HepG2 (cell line): ENCODE measurements around the gene CST3. TPM values are rescaled to one million over a fixed set of nuclear protein-coding genes. Genes with fewer than 3 reads are reported as not detected.

Experiments
- ATAC-seq: fragments of 200-7000 bp; cut with Tn5 transposase; 3 replicates; pipeline ENCODE4 v1.9.1; 2020; ENCODE audit warnings: mild to moderate bottlenecking, moderate library complexity
- BruUV-seq: library from RNA; stranded (reverse); fragments of 400-500 nt; replicated peaks from 2 replicates; lab custom pipeline; 2021; lab: Mats Ljungman, UMichigan
- CTCF ChIA-PET: fragments of 300-600 bp; formaldehyde crosslinking; extraction: SDS; loops from one replicate; lab custom pipeline; 2021; ENCODE audit warnings: low total read pairs, inconsistent platforms, low intra/inter-chr PET ratio; lab: Yijun Ruan, JAX
- POLR2A ChIA-PET: fragments of 350-600 bp; sonication (Branson Sonifier 250); formaldehyde crosslinking; loops from one replicate; lab custom pipeline; 2020; ENCODE audit warnings: antibody characterized with exemption, inconsistent platforms; lab: Yijun Ruan, JAX
- DNase-seq: peaks from one replicate; pipeline ENCODE4 v3.0.0-alpha.2; 2015; ENCODE audit warnings: low spot score
- FAIRE-seq: peaks from 3 replicates; lab custom pipeline; 2011; peaks lifted over from hg19 to GRCh38; lab: Jason Lieb, UNC
- H2AFZ ChIP-seq: one replicate; pipeline ENCODE4 v1.6.1; 2011; ENCODE audit warnings: low read length, inconsistent platforms
- H3K27ac ChIP-seq: fragments of 300-600 bp; 3 replicates; pipeline ENCODE4 v1.8.0; 2011; ENCODE audit warnings: mixed run types, mild to moderate bottlenecking, mixed read lengths, low read length, inconsistent platforms; ENCODE audit not compliant: insufficient read depth; ENCODE audit errors: extremely low read length
- H3K27me3 ChIP-seq, 2 experiments: fragments of 200-600 bp in 1 of 2; 2 replicates in 1 of 2; 3 replicates in 1 of 2; pipeline versions ENCODE4 v1.6.0 to v1.8.0; 2011; ENCODE audit warnings: low read length in 2 of 2, mild to moderate bottlenecking in 2 of 2, moderate library complexity in 2 of 2, inconsistent platforms in 1 of 2; ENCODE audit not compliant: insufficient read depth in 2 of 2, control insufficient read depth in 1 of 2
- H3K36me3 ChIP-seq, 2 experiments: fragments of 200-600 bp in 1 of 2; replicated peaks in 1 of 2; 2 replicates in 1 of 2; 3 replicates in 1 of 2; pipeline versions ENCODE4 v1.5.1 to v1.8.0; 2011; ENCODE audit warnings: low read length in 2 of 2, inconsistent platforms in 1 of 2; ENCODE audit not compliant: insufficient read depth in 2 of 2, control insufficient read depth in 1 of 2
- H3K4me1 ChIP-seq: 2 replicates; pipeline ENCODE4 v1.5.1; 2012; ENCODE audit warnings: low read length, inconsistent platforms; ENCODE audit not compliant: insufficient read depth
- H3K4me2 ChIP-seq: 2 replicates; pipeline ENCODE4 v1.6.0; 2011; ENCODE audit warnings: low read depth, low read length, inconsistent platforms
- H3K4me3 ChIP-seq, 3 experiments: fragments of 200-600 bp in 1 of 3; sonication (generic), shearing (Covaris generic) in 1 of 3; replicated peaks in 1 of 3; 2 replicates each; pipeline ENCODE4 v1.5.1; 2011 to 2016; ENCODE audit warnings: low read length in 3 of 3, inconsistent platforms in 2 of 3, low read depth in 2 of 3, mild to moderate bottlenecking in 2 of 3, control low read depth in 1 of 3, mixed read lengths in 1 of 3; ENCODE audit not compliant: insufficient read depth in 1 of 3
- H3K79me2 ChIP-seq: one replicate; pipeline ENCODE4 v1.6.1; 2011; ENCODE audit warnings: low read length, inconsistent platforms; ENCODE audit not compliant: insufficient read depth
- H3K9ac ChIP-seq: 2 replicates; pipeline ENCODE4 v1.6.0; 2011; ENCODE audit warnings: mild to moderate bottlenecking, low read depth, low read length, inconsistent platforms; ENCODE audit not compliant: insufficient read depth
- H3K9me3 ChIP-seq: 2 replicates; pipeline ENCODE4 v1.5.1; 2012; ENCODE audit warnings: mild to moderate bottlenecking, low read length
- H4K20me1 ChIP-seq: 2 replicates; pipeline ENCODE4 v1.6.0; 2011; ENCODE audit warnings: inconsistent platforms, mild to moderate bottlenecking, low read length, moderate library complexity; ENCODE audit not compliant: insufficient read depth
- CREB1 ChIP-seq, 2 experiments: fragments of 450-650 bp in 1 of 2; IDR thresholded peaks; 2 replicates each; pipeline ENCODE4 v1.6.1; 2016 to 2017; ENCODE audit warnings: control low read depth in 1 of 2, mild to moderate bottlenecking in 1 of 2, missing compliant biosample characterization in 1 of 2, missing genetic modification characterization in 1 of 2
- E2F5 ChIP-seq: sonication (generic); formaldehyde crosslinking; conservative IDR thresholded peaks from 2 replicates; pipeline ENCODE4 v1.4.0; 2020; ENCODE audit warnings: missing genetic modification reagents
- EHMT2 ChIP-seq: fragments of 200-600 bp; sonication (generic); IDR thresholded peaks from 2 replicates; pipeline ENCODE4 v1.7.0; 2017; ENCODE audit warnings: antibody characterized with exemption, low read depth, low read length, borderline replicate concordance
- HNRNPK ChIP-seq: fragments of 200-400 bp; formaldehyde crosslinking; IDR thresholded peaks from 2 replicates; pipeline ENCODE4 v1.6.1; 2018; ENCODE audit warnings: low read length, low read depth, moderate library complexity, mild to moderate bottlenecking; ENCODE audit not compliant: poor library complexity, severe bottlenecking
- IKZF5 ChIP-seq: IDR thresholded peaks from 2 replicates; pipeline ENCODE4 v1.6.1; 2018; ENCODE audit warnings: missing genetic modification reagents, mild to moderate bottlenecking, missing compliant biosample characterization
- KAT8 ChIP-seq: IDR thresholded peaks from 2 replicates; pipeline ENCODE4 v1.6.1; 2016; ENCODE audit warnings: missing genetic modification reagents, missing compliant biosample characterization
- MAF1 ChIP-seq: sonication (generic); formaldehyde crosslinking; IDR thresholded peaks from 2 replicates; pipeline ENCODE4 v1.5.0; 2020; ENCODE audit warnings: missing genetic modification reagents, borderline replicate concordance
- MIER2 ChIP-seq: IDR thresholded peaks from 2 replicates; pipeline ENCODE4 v1.6.1; 2016; ENCODE audit warnings: missing biosample characterization, missing genetic modification reagents
- TBX3 ChIP-seq: fragments of 450-650 bp; IDR thresholded peaks from 2 replicates; pipeline ENCODE4 v1.6.1; 2017; ENCODE audit warnings: antibody characterized with exemption, mild to moderate bottlenecking, inconsistent platforms, borderline replicate concordance
- TOE1 ChIP-seq: sonication (generic); formaldehyde crosslinking; IDR thresholded peaks from 2 replicates; pipeline ENCODE4 v1.4.0; 2020; ENCODE audit warnings: mild to moderate bottlenecking, missing genetic modification reagents
- ZBTB46 ChIP-seq: sonication (generic); formaldehyde crosslinking; IDR thresholded peaks from 2 replicates; pipeline ENCODE4 v1.4.0; 2020; ENCODE audit warnings: mild to moderate bottlenecking, missing genetic modification reagents, borderline replicate concordance
- ZFX ChIP-seq: sonication (generic); formaldehyde crosslinking; IDR thresholded peaks from 2 replicates; pipeline ENCODE4 v1.4.0; 2020; ENCODE audit warnings: mild to moderate bottlenecking, low read depth, missing genetic modification reagents, moderate library complexity
- ZNF230 ChIP-seq: sonication (generic); formaldehyde crosslinking; IDR thresholded peaks from 2 replicates; pipeline ENCODE4 v1.4.0; 2020; ENCODE audit warnings: mild to moderate bottlenecking, missing genetic modification reagents
- ZNF264 ChIP-seq: sonication (generic); formaldehyde crosslinking; IDR thresholded peaks from 2 replicates; pipeline ENCODE4 v1.4.0; 2020; ENCODE audit warnings: missing genetic modification reagents
- ZNF337 ChIP-seq: sonication (generic); formaldehyde crosslinking; IDR thresholded peaks from 2 replicates; pipeline ENCODE4 v1.5.1; 2020; ENCODE audit warnings: missing genetic modification reagents, low read depth, mild to moderate bottlenecking, borderline replicate concordance
- ZNF44 ChIP-seq: sonication (generic); formaldehyde crosslinking; IDR thresholded peaks from 2 replicates; pipeline ENCODE4 v1.5.1; 2020; ENCODE audit warnings: mild to moderate bottlenecking, missing genetic modification reagents
- ZNF510 ChIP-seq: sonication (generic); formaldehyde crosslinking; IDR thresholded peaks from 2 replicates; pipeline ENCODE4 v1.4.0; 2020; ENCODE audit warnings: low read depth, mild to moderate bottlenecking, missing genetic modification reagents
- ZNF563 ChIP-seq: sonication (generic); formaldehyde crosslinking; IDR thresholded peaks from 2 replicates; pipeline ENCODE4 v1.8.0; 2022; ENCODE audit warnings: mild to moderate bottlenecking, moderate library complexity, missing genetic modification reagents
- ZNF720 ChIP-seq: sonication (generic); formaldehyde crosslinking; IDR thresholded peaks from 2 replicates; pipeline ENCODE4 v1.4.0; 2020; ENCODE audit warnings: missing genetic modification reagents
- in situ Hi-C: cut with HindIII; loops from 2 replicates; pipeline ENCODE4 v1.10.0; 2017; ENCODE audit warnings: low pct_unique_long_range_greater_than_20kb; ENCODE audit not compliant: extremely low pct_ligation_motif_present
- intact Hi-C: fragments of 100-400 bp; cut with micrococcal nuclease; formaldehyde crosslinking; loops from one replicate; pipeline ENCODE4 v1.10.0; 2022; ENCODE audit not compliant: unreplicated experiment
- polyA plus RNA-seq, 8 experiments: library from polyadenylated mRNA; depleted of rRNA in 3 of 8; stranded (reverse) in 7 of 8; unstranded in 1 of 8; fragments of >200 nt; fragmentation: Illumina TruSeq in 4 of 8; extraction: Trizol in 4 of 8; gene quantifications; 2 replicates each; pipeline versions ENCODE4 v1.2.1 to v1.2.3, GENCODE V29; 2011 to 2016; ENCODE audit warnings: low read depth in 4 of 8, missing spikeins in 1 of 8, mixed read lengths in 1 of 8; ENCODE audit not compliant: insufficient read depth in 1 of 8
- total RNA-seq, 5 experiments: library from RNA; depleted of rRNA; stranded (reverse); fragments of >200 nt; fragmentation: Illumina TruSeq; extraction: Trizol; gene quantifications; 2 replicates each; pipeline ENCODE4 v1.2.3, GENCODE V29; 2016; ENCODE audit warnings: low read depth in 1 of 5

Gene CST3
- total and polyA plus RNA-seq, 2 of the 13 experiments (the other 11 are each of a cell fraction or from before 2014, with no cell fraction given), result 690 to 1,005 TPM

- Histone ChIP-seq H3K27ac (no peak overlapping the region), H4K20me1 (no peaks in the 10 kb centered on the region), H3K9ac (no peak overlapping the region), H3K36me3 (no peaks in the 10 kb centered on the region), H3K4me3 (no peak overlapping the region), H3K9me3 (no peaks in the 10 kb centered on the region), H3K4me1 (no peaks in the 10 kb centered on the region), H3K79me2 (no peaks in the 10 kb centered on the region), H2AFZ (no peak overlapping the region), H3K4me2 (no peak overlapping the region), H3K27me3 (peaks cover 0 to 5% of the 10 kb centered on the region in 2 experiments; a peak in 1 of 5 replicates)
- ChIA-PET CTCF (no interaction called here), POLR2A (no interaction called here)
- no TSS peak for BruUV-seq
- no peak for DNase-seq
- TF ChIP-seq HNRNPK (no peak), TOE1 (CRISPR knock-in tag) (no peak), EHMT2 (no peak), ZNF264 (CRISPR knock-in tag) (no peak), ZNF563 (CRISPR knock-in tag) (no peak), ZNF337 (CRISPR knock-in tag) (no peak), E2F5 (CRISPR knock-in tag) (no peak), ZNF230 (CRISPR knock-in tag) (no peak), ZNF510 (CRISPR knock-in tag) (no peak), ZFX (CRISPR knock-in tag) (no peak), MAF1 (CRISPR knock-in tag) (no peak), KAT8 (CRISPR knock-in tag) (no peak), CREB1 (IDR thresholded peaks at IDR 0.05) (no peak), CREB1 (CRISPR knock-in tag; IDR thresholded peaks at IDR 0.05) (no peak), IKZF5 (no peak), ZNF720 (CRISPR knock-in tag) (no peak), TBX3 (no peak), MIER2 (CRISPR knock-in tag) (no peak), ZBTB46 (CRISPR knock-in tag) (no peak), ZNF44 (CRISPR knock-in tag) (no peak)
- in situ Hi-C loops, result no loop called here
- FAIRE-seq, result no peak
- ATAC-seq, result no peak
- intact Hi-C loops, result no loop called here
These were observed 42.4 kb upstream of the CST3 start for GRCh38 chr20:23680146-23680545.
